Stimulated activated naive CD4-positive, alpha-beta T cell treated with Interleukin-2 at 50 U/mL for 16 hours (primary cell): Measurements from ENCODE around the gene MED13L.
A peak's percentile ranks its signal among the peaks of the same experiment; 100 is the strongest.

Experiments
- DNase-seq: peaks from one replicate; lab custom pipeline; 2025; lab: John Stamatoyannopoulos, UW

MED13L gene

DNA sequence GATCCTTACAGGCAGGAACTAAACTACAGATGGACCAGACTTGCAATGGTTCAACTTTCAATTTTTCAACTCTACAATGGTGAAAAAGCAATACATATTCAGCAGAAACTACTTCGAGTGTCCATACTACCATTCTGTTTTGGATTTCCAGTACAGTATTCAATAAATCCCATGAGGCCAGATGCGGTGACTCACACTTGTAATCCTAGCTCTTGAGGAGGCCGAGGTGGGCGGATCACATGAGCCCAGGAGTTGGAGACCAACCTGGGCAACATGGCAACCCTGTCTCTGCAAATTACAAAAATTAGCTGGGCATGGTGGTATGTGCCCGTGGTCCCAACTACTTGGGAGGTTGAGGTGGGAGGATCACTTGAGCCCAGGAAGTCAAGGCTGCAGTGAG is 336.1 kb downstream of the MED13L start:
- DNase-seq, result no peak

DNA sequence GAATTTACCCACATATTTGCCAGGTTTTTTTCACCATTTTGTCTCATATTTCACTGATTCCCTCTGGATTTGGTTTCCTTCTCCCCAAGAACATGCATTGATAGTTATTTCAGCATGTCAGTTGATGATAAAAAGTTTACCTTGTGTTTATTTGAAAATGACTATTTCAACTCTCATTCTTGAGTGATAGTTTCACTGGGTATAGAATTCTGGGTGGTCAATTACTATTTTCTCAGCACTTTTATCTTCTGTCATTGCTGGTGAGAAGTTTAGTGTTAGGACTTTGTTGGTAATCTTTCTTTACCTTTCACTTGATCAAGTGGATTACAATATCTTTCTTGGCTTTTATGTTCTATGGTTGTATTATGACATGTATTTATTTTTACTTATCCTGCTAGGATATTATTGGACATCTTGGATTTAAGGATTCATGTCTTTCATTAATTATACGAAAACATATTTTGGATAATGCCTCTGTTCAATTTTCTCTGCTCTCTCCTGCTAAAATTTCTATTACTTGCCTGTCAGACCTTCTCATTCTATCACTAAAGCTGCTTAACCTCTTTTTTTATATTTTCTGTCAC is 338.6 kb downstream of the MED13L start:
- DNase-seq, result no peak

DNA sequence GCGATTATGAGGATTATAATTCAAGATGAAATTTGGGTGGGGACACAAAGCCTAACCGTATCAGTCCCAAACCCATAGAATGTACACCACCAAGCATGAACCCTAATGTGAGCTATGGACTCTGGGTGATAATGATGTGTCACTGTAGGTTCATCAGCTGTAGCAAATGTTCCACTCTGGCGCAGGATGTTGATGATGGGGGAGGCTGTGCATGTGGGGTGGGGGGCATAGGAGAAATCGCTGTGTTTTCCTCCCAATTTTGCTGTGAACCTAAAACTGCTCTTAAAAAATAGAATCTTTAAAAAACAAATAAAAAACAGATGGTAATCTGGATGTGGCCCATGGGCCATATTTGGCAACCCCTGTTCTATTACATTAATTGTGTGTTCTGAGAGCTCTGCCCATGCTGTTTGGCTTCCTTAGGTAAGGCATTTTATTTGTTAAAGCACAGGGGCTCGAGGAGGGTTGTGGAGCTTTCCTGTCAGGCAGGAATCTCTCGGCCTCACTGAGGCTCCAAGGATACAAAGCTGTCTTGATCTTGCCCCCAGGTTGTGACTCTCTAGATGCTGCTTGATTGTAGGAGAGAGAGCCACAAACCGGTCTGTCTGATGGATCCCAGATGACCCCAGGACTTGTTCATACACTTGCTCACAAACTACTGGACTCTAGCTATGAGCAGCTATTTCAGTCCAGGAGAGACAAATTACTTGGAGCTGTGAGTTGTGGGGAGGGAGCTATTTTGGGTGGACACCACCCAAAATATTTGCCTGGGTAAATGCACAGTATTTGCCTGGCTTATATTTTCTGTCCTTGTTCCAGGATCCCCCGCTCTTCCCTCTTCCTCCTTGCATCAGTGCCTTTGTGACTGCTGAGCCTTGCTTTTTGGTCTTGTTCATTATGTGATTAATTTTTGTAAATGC is 340.2 kb downstream of the MED13L start:
- no peak for DNase-seq

DNA sequence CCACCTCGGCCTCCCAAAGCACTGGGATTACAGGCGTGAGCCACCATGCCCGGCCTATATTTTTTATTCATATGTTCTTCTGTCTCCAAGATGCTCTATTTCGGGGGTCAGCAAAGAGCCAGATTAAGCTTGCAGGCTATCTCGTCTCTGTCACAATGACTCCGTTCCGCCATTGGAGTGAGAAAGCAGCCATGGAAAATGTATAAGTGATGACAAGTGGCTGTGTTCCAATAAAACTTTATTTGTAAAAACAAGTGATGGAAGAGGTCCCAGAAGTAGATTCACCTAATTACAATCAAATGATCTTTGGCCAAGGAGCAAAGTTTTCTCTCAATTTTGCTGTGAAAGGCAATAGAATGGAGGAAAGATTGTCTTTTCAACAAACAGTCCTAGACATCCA is 342.6 kb downstream of the MED13L start:
- DNase-seq, result no peak

DNA sequence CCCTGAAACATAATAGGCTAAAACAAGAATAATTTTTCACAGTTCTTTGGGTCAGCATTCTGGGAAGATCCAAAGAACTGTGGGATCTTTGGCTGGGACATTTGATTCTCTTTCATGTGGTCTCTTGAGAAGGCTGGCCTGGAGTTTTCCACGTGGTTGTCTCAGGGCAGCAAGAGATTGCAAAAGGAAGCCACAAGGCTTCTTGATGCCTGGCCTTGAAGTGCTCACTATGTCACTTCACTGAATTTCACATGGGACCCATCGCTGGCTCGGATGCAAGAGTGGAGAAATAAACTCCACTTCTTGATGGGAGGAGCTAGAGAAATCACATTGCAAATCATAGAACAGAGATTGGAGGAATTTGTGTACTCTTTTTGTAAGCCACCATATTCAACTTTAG is 343.4 kb downstream of the MED13L start:
- no peak for DNase-seq

DNA sequence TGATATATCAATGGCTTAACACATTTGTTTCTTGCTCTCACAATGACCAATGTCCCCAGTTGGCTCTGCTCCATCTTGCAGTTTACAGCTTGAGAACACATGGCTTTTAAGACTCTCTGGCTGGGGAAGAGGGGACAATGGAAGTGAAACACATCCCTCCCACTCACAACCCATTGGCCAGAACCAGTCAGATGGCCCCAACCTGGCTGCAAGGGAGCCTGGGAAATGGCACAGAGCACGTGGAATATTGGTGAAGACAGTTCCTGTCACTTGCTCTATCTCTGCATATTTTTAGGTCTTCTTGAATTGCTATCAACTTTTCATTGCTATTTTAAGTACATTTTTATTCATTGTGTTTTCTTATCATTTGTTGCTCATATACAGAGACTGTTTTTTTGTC is 345.4 kb downstream of the MED13L start:
- DNase-seq, result no peak

DNA sequence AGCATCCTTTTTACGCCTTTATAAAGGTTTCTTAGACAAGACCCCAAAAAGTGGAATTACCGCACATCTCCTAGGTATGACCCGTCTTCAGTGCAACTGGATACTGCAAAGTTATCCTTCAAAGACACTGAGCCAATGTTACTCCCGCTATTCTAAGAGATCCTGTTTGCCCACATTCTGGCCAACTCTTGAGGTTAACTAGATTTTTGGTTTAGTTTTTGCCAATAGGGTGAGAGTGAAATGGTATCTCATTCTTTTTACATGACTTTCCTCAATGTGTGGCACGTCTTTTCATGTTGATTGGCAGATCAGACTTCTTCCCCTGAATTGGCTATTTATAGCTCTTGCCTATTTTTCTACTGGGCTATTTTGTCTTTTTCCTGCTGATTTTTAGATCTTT is 347.2 kb downstream of the MED13L start:
- DNase-seq, result no peak

DNA sequence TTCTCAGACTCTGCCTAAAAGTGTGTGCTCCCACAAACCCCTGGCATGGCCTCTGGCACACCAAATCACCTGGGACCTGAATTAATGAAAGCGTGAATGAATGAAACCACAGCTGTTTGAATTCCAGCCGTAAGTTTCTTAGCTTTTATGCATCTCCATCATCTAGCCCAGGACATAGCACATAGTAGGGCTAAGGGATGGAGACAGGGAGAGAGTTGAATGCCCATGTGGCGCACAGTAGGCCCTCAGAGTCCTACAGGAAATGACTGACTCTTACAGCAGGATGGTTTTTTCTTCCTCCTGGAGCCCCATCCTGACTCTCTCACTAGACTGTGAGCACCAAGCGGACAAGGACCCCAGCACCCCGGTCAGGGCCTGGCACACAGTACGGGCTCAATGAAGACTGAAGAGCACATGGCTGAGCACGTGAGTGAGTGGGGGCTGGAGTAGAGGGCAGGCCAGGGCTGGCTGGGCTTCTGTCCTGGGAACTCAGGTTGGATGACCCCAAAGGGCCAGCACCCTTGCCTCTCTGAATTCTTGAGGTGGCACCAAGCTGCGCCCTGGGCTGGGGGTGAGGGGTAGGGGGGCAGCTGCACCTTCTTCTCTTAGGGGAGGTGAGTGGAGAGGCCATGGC is 351.3 kb downstream of the MED13L start:
- DNase-seq, result no peak

DNA sequence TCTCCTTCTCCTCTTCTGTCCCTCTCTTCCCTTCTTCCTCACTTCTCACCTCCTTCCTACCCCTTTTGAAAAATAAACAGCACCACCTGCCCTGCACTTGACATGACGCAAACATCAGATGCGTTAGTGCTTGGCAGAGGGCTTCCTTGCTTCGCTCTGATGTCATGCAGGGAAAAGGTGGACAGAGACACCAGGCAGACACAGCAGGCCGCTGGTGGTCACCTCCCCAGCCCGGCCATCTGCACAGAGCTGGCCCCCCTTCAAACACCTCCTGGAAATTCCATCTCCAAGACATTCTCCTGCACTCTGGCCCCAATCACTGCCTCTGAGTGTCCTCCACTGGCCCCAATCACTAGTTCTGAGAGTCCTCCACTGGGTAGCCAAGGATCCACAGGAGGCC is 353.6 kb downstream of the MED13L start:
- no peak for DNase-seq

DNA sequence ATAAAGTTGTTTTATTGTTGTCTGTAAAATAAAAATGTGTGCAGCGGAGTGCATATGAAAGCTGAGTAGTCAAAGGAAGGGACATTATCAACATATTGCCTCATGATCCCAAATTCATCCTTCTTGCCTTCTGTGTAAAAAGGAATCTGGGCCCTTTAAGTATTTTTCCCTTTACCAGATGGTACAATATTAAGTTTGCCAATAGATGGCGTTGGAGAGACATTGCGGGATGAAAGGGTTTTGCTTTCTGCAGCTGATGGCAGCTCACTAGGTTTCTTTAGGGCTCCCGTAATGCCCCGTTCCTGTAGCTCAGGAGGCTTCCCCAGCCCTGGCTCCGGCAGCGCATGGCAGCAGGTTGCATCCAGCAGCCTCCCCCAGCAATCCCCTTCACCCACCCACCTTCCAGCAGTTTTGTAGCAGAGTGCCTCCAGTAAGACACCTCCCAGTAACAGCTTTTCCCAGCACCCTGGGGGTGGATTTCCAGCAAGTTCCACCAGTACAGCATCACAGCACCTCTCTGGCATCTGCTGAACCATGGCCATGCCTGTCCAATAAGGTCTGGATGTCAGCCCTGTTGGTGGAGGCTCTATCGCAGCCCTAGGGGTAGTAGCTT is 354.4 kb downstream of the MED13L start:
- no peak for DNase-seq

DNA sequence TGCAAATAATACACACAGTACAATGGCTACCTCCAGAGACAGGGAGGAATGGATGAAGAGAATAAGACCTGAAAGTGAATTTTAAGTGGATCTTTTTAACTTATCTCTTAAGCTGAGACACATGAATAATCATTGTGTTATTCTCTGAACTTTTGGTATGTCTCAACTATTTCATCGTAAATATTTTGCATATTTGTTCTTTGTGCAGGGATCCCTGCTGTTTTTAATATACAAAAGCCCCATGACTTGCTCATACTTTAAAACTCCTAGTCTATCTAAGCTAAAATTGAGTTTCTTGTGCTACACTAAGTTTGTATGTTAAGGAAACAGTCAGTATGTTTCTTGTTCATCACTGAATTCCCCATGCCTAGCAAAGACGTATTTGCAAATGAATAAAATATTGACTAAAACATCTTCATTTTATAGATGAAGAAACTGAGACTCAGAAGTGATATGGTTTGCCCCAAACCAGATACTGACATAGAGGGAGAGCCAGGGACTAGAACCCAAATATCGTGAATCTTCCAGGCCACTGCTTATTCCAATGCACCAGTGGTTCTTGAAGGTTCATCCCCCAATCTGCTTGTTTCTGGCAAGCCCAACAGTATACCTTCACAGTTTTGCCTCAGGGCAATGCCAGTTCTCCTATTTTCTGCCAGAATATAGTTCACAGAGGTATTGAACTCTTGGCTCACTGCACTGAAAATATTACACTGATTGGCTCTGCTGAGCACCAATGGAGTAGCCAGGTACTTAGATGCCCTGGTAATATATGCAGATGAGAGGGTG is 356.9 kb downstream of the MED13L start:
- DNase-seq, result no peak

DNA sequence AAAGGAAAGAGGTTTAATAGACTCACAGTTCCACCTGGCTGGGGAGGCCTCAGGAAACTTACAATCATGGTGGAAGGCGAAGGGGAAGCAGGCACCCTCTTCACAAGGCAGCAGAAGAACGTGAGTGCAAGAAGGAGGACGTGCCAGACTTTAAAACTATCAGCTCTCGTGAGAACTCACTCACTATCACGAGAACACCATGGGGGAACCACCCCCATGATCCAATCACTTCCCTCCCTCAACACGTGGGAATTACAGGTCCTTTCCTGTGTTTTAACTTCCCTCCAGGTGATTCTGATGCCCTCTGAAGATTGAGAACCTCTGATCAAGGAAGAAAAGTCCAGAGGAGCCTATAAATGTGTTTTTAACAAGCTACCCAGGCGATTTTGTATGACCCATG is 358.7 kb downstream of the MED13L start:
- no peak for DNase-seq

DNA sequence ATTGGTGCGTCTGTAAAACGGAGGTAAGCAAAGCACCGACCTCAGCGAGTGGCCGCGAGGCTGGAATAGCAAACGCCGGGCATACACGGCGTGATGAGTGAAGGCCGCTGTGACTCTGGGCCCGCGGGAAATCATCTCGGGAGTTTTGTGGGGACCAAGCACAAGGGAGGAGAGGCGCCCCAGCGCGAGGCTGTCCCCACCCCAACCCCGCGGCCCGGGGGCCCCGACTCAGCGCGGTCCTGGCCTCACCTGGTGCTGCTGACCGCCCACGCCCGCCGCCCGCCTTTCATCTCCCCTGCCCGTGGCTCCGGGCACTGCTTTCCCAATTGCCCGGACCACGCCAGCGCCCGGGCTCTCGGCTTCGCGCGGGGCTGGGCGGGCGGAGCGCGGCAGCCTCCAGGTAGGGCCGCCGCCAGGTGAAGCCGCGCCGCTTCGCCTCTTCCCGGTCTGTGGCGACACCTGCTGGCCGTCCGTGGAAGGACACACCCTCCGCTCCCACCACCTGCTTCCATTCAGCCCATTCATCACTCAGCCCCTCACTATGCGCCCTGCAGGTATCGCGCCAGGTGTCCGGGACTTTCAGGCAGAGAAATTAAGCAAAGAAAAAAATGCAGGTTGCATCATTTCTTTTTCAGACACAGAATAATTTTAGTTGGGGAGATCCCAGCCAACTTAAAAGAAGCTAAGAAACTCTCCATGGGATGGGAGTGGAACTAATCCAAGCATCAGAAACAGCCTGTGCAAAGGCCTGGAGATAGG is 360.4 kb downstream of the MED13L start:
- DNase-seq, result peak; percentile 35

DNA sequence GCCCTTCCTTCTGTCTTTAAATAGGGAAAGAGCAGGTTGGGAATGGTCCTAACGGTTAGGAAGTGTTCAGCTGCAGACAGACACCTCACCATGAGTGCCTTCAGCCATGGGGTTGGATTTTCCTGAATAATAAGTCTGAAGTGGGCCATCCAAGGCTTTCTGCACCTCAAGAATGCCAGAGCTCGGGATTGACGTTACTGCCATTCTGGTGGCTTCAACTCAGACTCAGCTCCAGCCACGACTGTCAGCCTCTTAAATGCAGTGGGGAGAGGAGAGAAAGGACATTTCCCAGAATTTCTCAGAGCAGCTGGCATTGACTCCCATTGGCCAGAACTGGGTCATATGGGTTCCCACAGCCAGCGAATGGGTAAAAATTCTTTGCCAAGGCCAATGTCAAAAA is 363.4 kb downstream of the MED13L start:
- DNase-seq, result no peak

DNA sequence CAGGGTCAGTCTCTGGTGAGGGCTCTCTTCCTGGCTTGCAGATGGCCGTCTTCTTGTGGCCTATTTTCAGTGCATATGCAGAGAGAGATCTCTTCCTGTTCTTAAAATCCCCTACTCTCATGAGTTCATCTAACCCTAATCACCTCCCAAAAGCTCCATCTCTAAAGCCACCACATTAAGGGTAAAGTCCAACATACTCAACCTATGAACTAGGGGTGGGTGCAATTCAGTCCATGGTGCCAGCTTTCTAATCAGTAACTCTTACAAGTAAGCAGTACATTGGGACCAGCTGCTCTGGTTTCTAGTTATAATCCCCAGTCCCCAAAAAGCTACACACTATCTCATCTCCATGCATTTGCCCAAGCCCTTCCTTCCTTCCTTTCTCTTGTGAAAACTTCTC is 365.1 kb downstream of the MED13L start:
- no peak for DNase-seq

DNA sequence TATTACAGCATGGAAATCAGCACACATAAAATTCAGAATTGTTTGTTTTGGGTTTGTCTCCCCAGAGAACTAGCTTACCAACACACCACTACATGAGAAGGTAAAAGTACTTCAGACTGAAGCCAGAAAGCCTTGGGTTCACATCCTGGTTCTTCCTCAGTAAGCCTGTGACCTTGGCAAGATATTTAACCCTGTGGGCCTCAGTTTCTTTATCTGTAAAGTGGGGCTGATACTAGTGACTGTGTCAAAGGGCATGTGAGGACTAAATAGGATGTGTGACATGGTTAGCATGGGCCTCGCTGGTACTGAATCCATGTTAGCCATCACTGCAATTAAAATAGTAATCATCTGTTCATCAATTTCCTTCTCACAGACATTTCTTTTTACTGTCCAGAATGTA is 366.1 kb downstream of the MED13L start:
- DNase-seq, result no peak

DNA sequence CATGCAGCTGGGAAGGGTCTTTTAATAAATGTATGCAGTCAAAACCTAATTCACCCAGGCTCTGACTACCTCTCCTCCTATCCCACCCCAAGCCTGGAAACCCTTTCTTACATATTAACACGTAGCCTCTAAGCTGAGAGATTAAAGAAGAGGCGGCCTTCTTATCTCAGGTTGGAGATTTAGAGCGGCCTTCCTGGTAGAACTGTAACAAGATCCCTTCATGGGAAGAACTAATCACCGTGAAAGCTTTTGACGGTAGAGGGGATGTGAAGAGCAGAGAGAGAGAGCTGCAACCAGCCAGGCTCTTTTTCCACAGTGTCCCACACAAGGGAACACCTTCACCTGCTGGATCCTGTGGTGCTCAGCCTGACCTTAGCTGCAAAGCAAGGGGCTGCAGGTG is 367.4 kb downstream of the MED13L start:
- no peak for DNase-seq
